ENCODE results near the gene SAP25.
"Not testable (repeated sequence)": the region's sequence is repeated elsewhere in the genome, so short reads cannot be mapped to it uniquely, and the experiment has no call there.

SAP25 gene

GRCh38 chr7:100567031-100567730 is 6.5 kb downstream of the SAP25 start:
- Histone ChIP-seq H3K36me3 (peaks cover 6 to 28% (median 7%) of the 10 kb centered on the region in 3 donors), H3K27ac (no peak overlapping the region), H3K27me3 (no peaks in the 10 kb centered on the region), H3K4me3 (no peak overlapping the region), H3K9me3 (no peaks in the 10 kb centered on the region), H3K4me1 (peaks cover 0 to 27% (median 15%) of the 10 kb centered on the region in 4 donors)
- TF ChIP-seq CTCF (IDR thresholded peaks at IDR 0.05): no peak
- DNase-seq: peak in 1 of 2 donors; percentile 59
- intact Hi-C loops (cut with DNase I; ENCODE audit: low total_unique reads): no loop called here

- Histone ChIP-seq H3K27ac (no peak overlapping the region), H3K27me3 (no peaks in the 10 kb centered on the region), H3K36me3 (peaks cover 6 to 37% (median 8%) of the 10 kb centered on the region in 3 donors), H3K9me3 (no peaks in the 10 kb centered on the region), H3K4me1 (peaks cover 0 to 26% (median 14%) of the 10 kb centered on the region in 4 donors), H3K4me3 (no peak overlapping the region)
- TF ChIP-seq CTCF (IDR thresholded peaks at IDR 0.05): no peak
- intact Hi-C loops (cut with DNase I; ENCODE audit: low total_unique reads): no loop called here
- DNase-seq: no peak
Observed at GRCh38 chr7:100566018-100566531, 7.6 kb downstream of the SAP25 start.

GRCh38 chr7:100565133-100565571 is 8.5 kb downstream of the SAP25 start:
- TF ChIP-seq CTCF (IDR thresholded peaks at IDR 0.05): no peak
- Histone ChIP-seq H3K27me3 (no peaks in the 10 kb centered on the region), H3K36me3 (peaks cover 6 to 37% (median 8%) of the 10 kb centered on the region in 3 donors), H3K27ac (no peak overlapping the region), H3K9me3 (no peaks in the 10 kb centered on the region), H3K4me1 (peaks cover 0 to 19% (median 8%) of the 10 kb centered on the region in 4 donors), H3K4me3 (no peak overlapping the region)
- no peak for DNase-seq
- intact Hi-C loops (cut with DNase I; ENCODE audit: low total_unique reads): no loop called here

- DNase-seq: not testable (repeated sequence)
Observed at GRCh38 chr7:100564405-100564804, 9.3 kb downstream of the SAP25 start.

GRCh38 chr7:100563809-100564400 is 9.8 kb downstream of the SAP25 start:
- H3K36me3 ChIP-seq: peaks cover 6 to 40% (median 8%) of the 10 kb centered on the region in 3 donors
- DNase-seq: peak; percentile 86
- H3K9me3 ChIP-seq: no peaks in the 10 kb centered on the region
- peak; percentile 92 to 97 for TF ChIP-seq CTCF (IDR thresholded peaks at IDR 0.05)
- intact Hi-C loops (cut with DNase I; ENCODE audit: low total_unique reads): loop anchor here (5.0 kb wide), 1 partner anchor 128 kb away; the partner anchor contains the start of gene GIGYF1
- no peak overlapping the region for H3K4me3 ChIP-seq
- peaks cover 0 to 12% (median 0%) of the 10 kb centered on the region in 4 donors for H3K4me1 ChIP-seq
- no peaks in the 10 kb centered on the region for H3K27me3 ChIP-seq
- H3K27ac ChIP-seq: no peak overlapping the region

More at GRCh38 chr7:100564405-100564804, 9.3 kb downstream of the SAP25 start:
- not testable (repeated sequence) for H3K4me3 ChIP-seq, H3K9me3 ChIP-seq, H3K27ac ChIP-seq, H3K27me3 ChIP-seq
- intact Hi-C loops (cut with DNase I; ENCODE audit: low total_unique reads): loop anchor here (5.0 kb wide), 1 partner anchor 128 kb away; the partner anchor contains the start of gene GIGYF1
- Histone ChIP-seq H3K36me3 (peaks cover 6 to 37% (median 8%) of the 10 kb centered on the region in 3 donors), H3K4me1 (peaks cover 0 to 15% (median under 1%) of the 10 kb centered on the region in 4 donors)
